Endothelial cell of umbilical vein (primary cell): ENCODE measurements around the gene LDHAL6B.

Source experiments
- CTCF ChIP-seq, 2 donors: IDR thresholded peaks; 1 replicate in 1 of 2; 2 replicates in 1 of 2; pipeline ENCODE4 v1.5.1; 2011; ENCODE audit warnings: low read length in 2 of 2, mild to moderate bottlenecking in 2 of 2, moderate library complexity in 2 of 2, control low read depth in 1 of 2, inconsistent platforms in 1 of 2, low read depth in 1 of 2; ENCODE audit not compliant: insufficient read depth in 1 of 2; ENCODE audit errors: extremely low read depth in 1 of 2
- EZH2 ChIP-seq: IDR thresholded peaks from 2 replicates; pipeline ENCODE4 v1.6.1; 2012; ENCODE audit warnings: borderline replicate concordance, low read depth, mild to moderate bottlenecking, moderate library complexity, low read length, inconsistent platforms; ENCODE audit not compliant: severe bottlenecking
- MYC ChIP-seq: IDR thresholded peaks from one replicate; pipeline ENCODE4 v1.6.1; 2011; ENCODE audit warnings: mild to moderate bottlenecking, low read depth, low read length
- POLR2A ChIP-seq: IDR thresholded peaks from 2 replicates; pipeline ENCODE4 v1.6.1; 2012; ENCODE audit warnings: low read depth, mild to moderate bottlenecking, control low read depth, low read length

GRCh38 chr15:59189241-59189640, 17.4 kb upstream of the LDHAL6B start:
- TF ChIP-seq POLR2A (no peak), MYC (no peak), EZH2 (no peak), CTCF (IDR thresholded peaks at IDR 0.05; ENCODE audit: extremely low read depth in 1 of 2, insufficient read depth in 1 of 2, low read depth in 1 of 2, low read length in 2 of 2) (no peak)
